HG02678 (cell line): ENCODE measurements around the gene FKBP6.
"Not testable (repeated sequence)": the region's sequence is repeated elsewhere in the genome, so short reads cannot be mapped to it uniquely, and the experiment has no call there.

Experiments
- ATAC-seq: cut with Tn5 transposase; IDR thresholded peaks from one replicate; pipeline ENCODE4 v1.9.1; 2021; ENCODE audit warnings: mild to moderate bottlenecking, moderate library complexity; ENCODE audit not compliant: unreplicated experiment

The FKBP6 gene

GRCh38 chr7:73323434-73324080 is 4.4 kb upstream of the FKBP6 start:
- not testable (repeated sequence) for ATAC-seq

DNA sequence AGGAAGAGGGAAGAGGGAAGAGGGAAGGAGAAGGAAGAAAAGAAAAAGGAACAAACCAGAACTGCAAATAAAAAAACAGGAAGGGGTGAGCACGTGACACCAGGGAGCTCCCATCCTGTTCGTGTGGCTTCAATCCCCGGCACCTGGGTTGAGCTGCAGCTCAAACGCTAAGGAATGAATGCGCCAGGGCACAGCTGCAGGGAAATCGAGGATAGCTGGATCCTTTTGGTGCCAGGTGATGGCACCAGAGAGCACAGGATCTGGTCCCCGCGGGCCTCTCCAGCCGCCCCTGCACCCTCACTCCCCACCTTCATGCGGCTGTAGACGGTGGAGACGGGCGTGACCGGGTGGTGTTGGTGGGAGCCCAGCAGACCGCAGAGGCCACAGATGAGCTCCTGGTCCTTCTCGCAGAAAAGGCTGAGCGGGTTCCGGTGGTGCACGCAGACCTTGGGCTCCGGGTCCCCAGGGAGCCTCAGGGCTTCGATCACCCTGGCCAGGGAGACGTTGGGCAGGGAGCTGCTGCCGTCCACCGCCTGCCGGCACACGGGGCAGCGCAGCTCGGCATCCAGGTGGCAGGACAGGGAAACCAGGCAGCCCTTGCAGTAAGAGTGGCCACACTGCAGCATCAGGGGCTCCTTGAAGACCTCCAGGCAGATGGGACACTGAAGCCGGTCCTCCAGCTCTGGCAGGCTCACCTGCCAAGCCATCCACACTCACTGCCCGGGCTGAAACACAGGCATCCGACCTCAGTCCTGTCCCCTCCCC is 3.7 kb upstream of the FKBP6 start:
- ATAC-seq: peak; percentile 68

DNA sequence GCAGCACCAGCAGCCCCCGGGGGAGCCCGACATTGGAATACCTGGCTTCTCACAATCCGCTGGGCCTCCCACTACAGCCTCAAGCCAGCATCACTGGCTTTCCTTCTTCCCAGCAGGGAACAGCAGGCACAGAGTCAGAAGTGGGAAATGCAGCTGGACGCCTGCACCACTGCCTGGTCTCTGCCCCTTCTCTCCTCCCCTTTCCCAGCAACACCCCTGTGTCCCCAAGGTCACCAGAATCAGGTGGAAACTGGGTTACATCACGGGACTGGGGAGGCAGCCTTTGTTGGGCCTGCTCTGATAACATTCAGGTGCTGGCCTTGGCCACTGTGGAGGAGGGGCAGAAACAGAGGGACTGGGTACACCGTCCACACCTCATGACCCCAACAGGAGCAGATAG is 2.5 kb upstream of the FKBP6 start:
- not testable (repeated sequence) for ATAC-seq

- not testable (repeated sequence) for ATAC-seq
Observed at GRCh38 chr7:73327449-73327848, 512 bp upstream of the FKBP6 start.

GRCh38 chr7:73328696-73329095 is 735 bp downstream of the FKBP6 start:
- ATAC-seq: no peak

GRCh38 chr7:73329861-73330581 is 2.1 kb downstream of the FKBP6 start:
- no peak for ATAC-seq

- ATAC-seq: no peak
Observed at GRCh38 chr7:73330772-73331171, 2.8 kb downstream of the FKBP6 start.

DNA sequence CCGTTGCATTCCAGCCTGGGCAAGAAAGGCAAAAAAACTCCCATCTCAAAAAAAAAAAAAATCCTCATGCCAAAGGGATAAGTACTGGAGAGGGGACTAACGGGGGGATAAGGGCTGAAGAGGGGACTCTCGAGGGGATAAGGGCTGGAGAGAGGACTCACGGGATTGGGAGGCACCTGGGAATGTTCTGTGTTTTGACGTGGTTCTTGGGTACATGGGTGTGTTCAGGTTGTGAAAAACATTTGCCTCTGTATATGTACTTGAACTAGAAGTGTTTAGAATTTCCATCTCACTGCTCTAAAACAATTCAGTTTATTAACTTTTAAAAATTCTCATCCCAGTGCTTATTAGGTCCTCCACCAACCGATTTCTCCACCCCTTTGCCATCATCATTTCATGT is 4.5 kb downstream of the FKBP6 start:
- no peak for ATAC-seq

DNA sequence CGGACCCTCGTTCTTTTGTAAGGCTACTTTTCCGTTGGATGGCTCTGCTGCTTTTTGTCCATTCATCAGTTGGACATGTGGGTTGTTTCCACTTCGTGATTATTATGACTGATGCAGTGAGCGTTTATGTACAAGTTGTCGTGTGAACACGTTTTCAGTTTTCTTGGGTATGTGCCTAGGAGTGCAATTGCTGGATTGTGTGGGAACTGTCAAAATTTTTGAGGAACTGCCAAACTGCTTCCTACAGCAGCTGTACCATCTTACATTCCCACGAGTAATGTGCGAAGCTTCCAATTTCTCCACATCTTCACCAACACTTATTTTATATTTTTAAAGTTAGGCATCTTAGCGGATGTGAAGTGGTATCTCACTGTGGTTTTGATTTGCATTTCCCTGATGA is 10.4 kb downstream of the FKBP6 start:
- ATAC-seq: no peak

DNA sequence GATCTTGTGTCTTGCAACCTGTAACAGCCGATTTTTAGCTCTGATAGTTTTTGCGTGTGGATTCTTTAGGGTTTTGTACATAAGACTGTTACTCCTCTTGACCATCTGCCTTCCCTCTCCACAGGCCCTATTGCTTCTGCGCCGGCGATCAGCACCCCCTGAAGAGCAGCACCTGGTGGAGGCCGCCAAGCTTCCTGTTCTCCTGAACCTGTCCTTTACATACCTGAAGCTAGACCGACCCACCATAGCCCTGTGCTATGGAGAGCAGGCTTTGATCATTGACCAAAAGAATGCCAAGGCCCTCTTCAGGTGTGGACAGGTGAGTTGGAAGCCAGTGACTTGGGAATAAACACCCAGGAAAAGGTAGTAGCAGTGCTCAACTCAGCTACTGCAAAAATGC is 12.6 kb downstream of the FKBP6 start:
- ATAC-seq: no peak

GRCh38 chr7:73341877-73342276 is 13.9 kb downstream of the FKBP6 start:
- no peak for ATAC-seq

DNA sequence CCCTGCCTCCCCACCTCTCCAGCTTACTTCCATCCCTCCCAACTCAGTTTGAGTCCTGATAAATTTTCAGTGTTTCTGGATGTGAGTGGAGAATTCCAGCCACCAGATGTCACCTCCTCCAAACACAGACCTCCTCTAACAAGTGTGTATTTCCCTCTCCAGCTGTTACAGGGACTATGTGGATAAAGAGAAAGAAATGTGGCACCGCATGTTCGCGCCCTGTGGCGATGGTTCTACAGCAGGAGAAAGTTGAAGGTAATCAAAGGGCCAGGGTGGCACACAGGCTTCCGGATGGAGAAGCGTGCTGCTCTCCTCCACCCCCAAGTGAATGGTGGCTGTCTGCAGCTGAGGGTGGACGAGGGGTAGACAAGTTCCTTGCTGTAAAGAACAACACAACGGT is 14.7 kb downstream of the FKBP6 start:
- no peak for ATAC-seq

DNA sequence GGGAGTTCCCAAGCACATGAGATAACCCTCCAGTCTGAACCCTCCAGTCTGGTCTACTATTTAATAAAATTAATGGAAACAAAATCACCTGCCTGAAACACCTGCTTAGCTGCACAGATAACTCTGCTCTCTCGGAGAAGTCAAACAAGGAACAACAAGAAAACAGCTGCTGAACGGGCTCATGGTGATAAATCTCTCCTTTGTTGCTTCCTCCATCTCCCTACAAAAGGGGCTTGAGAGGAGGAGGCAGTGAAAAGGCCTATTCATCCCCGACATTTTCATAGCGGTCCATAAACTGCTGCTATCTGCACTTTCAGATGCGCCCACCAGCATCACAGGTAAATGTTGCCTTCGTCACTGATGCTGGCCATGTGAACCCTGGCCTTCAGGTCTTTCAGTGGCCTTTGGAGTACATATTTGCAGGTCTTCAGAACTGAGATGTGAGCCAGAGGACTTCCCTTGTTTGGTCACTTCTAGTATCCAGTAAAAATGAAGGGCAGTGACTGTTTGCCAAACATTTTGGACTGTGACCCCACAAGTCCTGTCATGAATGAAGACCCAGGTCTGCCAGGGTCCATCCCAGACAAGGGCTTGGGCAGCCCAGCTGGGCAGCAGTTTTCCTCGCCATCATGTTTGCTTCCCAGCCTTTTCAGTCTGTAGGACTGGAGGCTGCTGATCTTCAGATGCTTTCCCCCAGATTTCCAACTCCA is 15.9 kb downstream of the FKBP6 start:
- no peak for ATAC-seq

DNA sequence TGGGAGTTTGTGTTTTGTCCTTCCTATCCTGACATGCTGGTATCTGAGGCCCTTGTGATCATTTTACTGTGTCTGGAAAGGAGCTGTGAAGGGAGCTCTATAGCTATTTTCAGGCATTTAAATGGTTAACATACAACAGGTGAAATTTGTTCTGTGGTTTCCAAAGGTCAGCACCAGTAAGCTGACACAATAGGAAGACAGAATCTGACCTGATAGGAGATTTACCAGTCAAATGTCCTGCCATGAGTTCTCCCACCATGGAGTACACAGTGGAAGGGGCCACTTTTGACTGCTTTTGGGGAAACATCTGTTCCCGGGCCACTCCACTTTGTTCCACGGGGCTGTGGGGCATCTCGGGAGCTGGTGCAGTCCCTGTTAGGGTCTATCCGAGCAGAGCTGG is 17.6 kb downstream of the FKBP6 start:
- ATAC-seq: no peak

- no peak for ATAC-seq
Observed at GRCh38 chr7:73345951-73346350, 18.0 kb downstream of the FKBP6 start.

GRCh38 chr7:73349763-73350162 is 21.8 kb downstream of the FKBP6 start:
- no peak for ATAC-seq

- ATAC-seq: no peak
Observed at GRCh38 chr7:73350306-73351068, 22.5 kb downstream of the FKBP6 start.

- ATAC-seq: no peak
Observed at GRCh38 chr7:73351447-73352167, 23.6 kb downstream of the FKBP6 start.

- ATAC-seq: no peak
Observed at GRCh38 chr7:73352784-73353183, 24.8 kb downstream of the FKBP6 start.

- ATAC-seq: no peak
Observed at GRCh38 chr7:73353243-73353642, 25.3 kb downstream of the FKBP6 start.
